Transverse colon (tissue), 4 donors: ENCODE data around the gene AKAP13. TPM values are rescaled to one million over a fixed set of nuclear protein-coding genes. Genes with fewer than 3 reads are reported as not detected.

ENCODE experiments used
- DNase-seq: peaks from one replicate; pipeline ENCODE4 v3.0.0-alpha.2; 2019
- H3K27ac ChIP-seq, 4 donors: fragments of 200-600 bp; sonication (generic); 2 replicates each; pipeline ENCODE4 v1.5.1; 2016 to 2018; ENCODE audit warnings: inconsistent platforms in 4 of 4
- H3K27me3 ChIP-seq: fragments of 200-600 bp; sonication (generic); 2 replicates; pipeline ENCODE4 v1.5.1; 2017; ENCODE audit warnings: inconsistent platforms
- H3K36me3 ChIP-seq, 4 donors: fragments of 200-600 bp; sonication (generic); 2 replicates each; pipeline ENCODE4 v1.5.1; 2017 to 2019; ENCODE audit warnings: inconsistent platforms in 4 of 4
- H3K4me1 ChIP-seq, 4 donors: fragments of 200-600 bp; sonication (generic); 2 replicates each; pipeline ENCODE4 v1.5.1; 2017 to 2020; ENCODE audit warnings: inconsistent platforms in 4 of 4
- H3K4me3 ChIP-seq, 4 donors: fragments of 200-600 bp; sonication (generic); 1 replicate in 1 of 4; 2 replicates in 3 of 4; pipeline versions ENCODE4 v1.5.1 to v1.6.1; 2017 to 2019; ENCODE audit warnings: inconsistent platforms in 4 of 4
- H3K9me3 ChIP-seq, 2 donors: fragments of 200-600 bp; sonication (generic); 2 replicates each; pipeline ENCODE4 v1.5.1; 2017 to 2019; ENCODE audit warnings: inconsistent platforms in 2 of 2
- CTCF ChIP-seq, 5 experiments: fragments of 200-600 bp in 3 of 5; fragments of 450-650 bp in 2 of 5; sonication (generic) in 3 of 5; IDR thresholded peaks; 1 replicate in 2 of 5; 2 replicates in 3 of 5; pipeline ENCODE4 v1.5.1; 2016 to 2017; ENCODE audit warnings: antibody characterized with exemption in 5 of 5, inconsistent platforms in 3 of 5, mild to moderate bottlenecking in 2 of 5, moderate library complexity in 1 of 5
- EP300 ChIP-seq: sonication (generic); formaldehyde crosslinking; IDR thresholded peaks from one replicate; pipeline ENCODE4 v1.6.1; 2017; ENCODE audit warnings: antibody characterized with exemption, low read depth
- POLR2A ChIP-seq: fragments of 450-650 bp; IDR thresholded peaks from one replicate; pipeline ENCODE4 v1.6.1; 2016; ENCODE audit warnings: antibody characterized with exemption, mild to moderate bottlenecking, moderate library complexity
- POLR2AphosphoS5 ChIP-seq, 3 donors: sonication (generic); formaldehyde crosslinking; IDR thresholded peaks; one replicate each; pipeline ENCODE4 v1.6.1; 2016; ENCODE audit warnings: antibody characterized with exemption in 3 of 3
- WGBS, 2 donors: methylation state at CpG; one replicate each; pipeline ENCODE4 v1.1.5; 2018; ENCODE audit warnings: low coverage in 1 of 2; 5-methylcytosine and 5-hydroxymethylcytosine counted together
- in situ Hi-C, 4 donors: fragments of 200-750 bp; cut with MboI; loops; one replicate each; pipeline versions ENCODE4 v1.15.0 to v1.15.1; 2017; ENCODE audit warnings: low sequenced_read_pairs in 3 of 4, low pct_ligation_motif_present in 1 of 4, low pct_unique_long_range_greater_than_20kb in 1 of 4
- intact Hi-C: fragments of 100-400 bp; cut with DNase I; formaldehyde crosslinking; loops from one replicate; pipeline ENCODE4 v1.15.1; 2023; ENCODE audit warnings: low total_unique reads
- total RNA-seq, 4 donors: library from RNA; depleted of rRNA; stranded (reverse); fragments of >200 nt; gene quantifications; one replicate each; pipeline ENCODE4 v1.1.0, GENCODE V29; 2016

Gene AKAP13
- total RNA-seq, 4 donors from 2014 or later: 206 to 291 (median 214) TPM

- no peak for TF ChIP-seq EP300
- no peak for TF ChIP-seq POLR2AphosphoS5 (IDR thresholded peaks at IDR 0.05)
- TF ChIP-seq CTCF (IDR thresholded peaks at IDR 0.05): no peak
- TF ChIP-seq POLR2A: no peak
- in situ Hi-C loops: no loop called here
- Histone ChIP-seq H3K36me3 (peaks cover 0 to 10% (median 0%) of the 10 kb centered on the region in 4 donors), H3K4me1 (peaks cover 0 to 27% (median 4%) of the 10 kb centered on the region in 4 donors), H3K27ac (no peak overlapping the region), H3K27me3 (no peaks in the 10 kb centered on the region), H3K9me3 (no peaks in the 10 kb centered on the region), H3K4me3 (no peak overlapping the region)
- 95 to 97% methylated on average over 3 of the region's 3 CpGs for WGBS, 2 donors
- no peak for DNase-seq
- intact Hi-C loops: no loop called here
Observed at GRCh38 chr15:85604194-85604593, 223.8 kb downstream of the AKAP13 start.

GRCh38 chr15:85606738-85607137 is 226.3 kb downstream of the AKAP13 start:
- 42 to 71% methylated on average over 2 of the region's 2 CpGs for WGBS, 2 donors
- peak overlapping the region in 1 of 4 donors; percentile 43 for H3K27ac ChIP-seq

GRCh38 chr15:85607141-85607806 is 226.9 kb downstream of the AKAP13 start:
- Histone ChIP-seq H3K9me3 (no peaks in the 10 kb centered on the region), H3K36me3 (peaks cover 0 to 10% (median 0%) of the 10 kb centered on the region in 4 donors), H3K27me3 (no peaks in the 10 kb centered on the region), H3K4me1 (peaks cover 0 to 22% (median 4%) of the 10 kb centered on the region in 4 donors), H3K4me3 (no peak overlapping the region), H3K27ac (peak overlapping the region in 3 of 4 donors; percentile 9 to 43 (median 38))
- WGBS, 2 donors: 36 to 51% methylated on average over 2 of the region's 2 CpGs
- in situ Hi-C loops: no loop called here
- intact Hi-C loops: no loop called here
- no peak for DNase-seq
- TF ChIP-seq EP300 (no peak), CTCF (IDR thresholded peaks at IDR 0.05) (no peak), POLR2AphosphoS5 (IDR thresholded peaks at IDR 0.05) (no peak), POLR2A (no peak)

More at GRCh38 chr15:85606738-85607137, 226.3 kb downstream of the AKAP13 start:
- DNase-seq: no peak
- Histone ChIP-seq H3K27me3 (no peaks in the 10 kb centered on the region), H3K4me3 (no peak overlapping the region), H3K36me3 (peaks cover 0 to 10% (median 0%) of the 10 kb centered on the region in 4 donors), H3K4me1 (peaks cover 0 to 22% (median 4%) of the 10 kb centered on the region in 4 donors), H3K9me3 (no peaks in the 10 kb centered on the region)
- intact Hi-C loops (no loop called here), in situ Hi-C loops (no loop called here)
- TF ChIP-seq POLR2AphosphoS5 (IDR thresholded peaks at IDR 0.05) (no peak), CTCF (IDR thresholded peaks at IDR 0.05) (no peak), POLR2A (no peak), EP300 (no peak)

- peaks cover 0 to 22% (median 4%) of the 10 kb centered on the region in 4 donors for H3K4me1 ChIP-seq
- TF ChIP-seq POLR2AphosphoS5 (IDR thresholded peaks at IDR 0.05): no peak
- TF ChIP-seq CTCF (IDR thresholded peaks at IDR 0.05): no peak
- H3K9me3 ChIP-seq: no peaks in the 10 kb centered on the region
- no peak overlapping the region for H3K4me3 ChIP-seq
- WGBS, 2 donors: 64% methylated on average over 1 of the region's 1 CpG; no CpG with 5 or more reads in 1 of the 2 donors
- in situ Hi-C loops (no loop called here), intact Hi-C loops (no loop called here)
- no peaks in the 10 kb centered on the region for H3K27me3 ChIP-seq
- peak overlapping the region; percentile 9 to 43 (median 33) for H3K27ac ChIP-seq
- peaks cover 0 to 10% (median 0%) of the 10 kb centered on the region in 4 donors for H3K36me3 ChIP-seq
- DNase-seq: no peak
Observed at GRCh38 chr15:85607842-85608241, 227.4 kb downstream of the AKAP13 start.
